NT2/D1 (cell line): ENCODE results near the gene CHRM1.
"Not testable (repeated sequence)": the region's sequence is repeated elsewhere in the genome, so short reads cannot be mapped to it uniquely, and the experiment has no call there.

ENCODE experiments used
- DNase-seq: peaks from one replicate; pipeline ENCODE4 v3.0.0-alpha.2; 2011; ENCODE audit warnings: low read depth, low spot score
- H3K27me3 ChIP-seq: 2 replicates; pipeline ENCODE4 v1.6.0; 2011; ENCODE audit warnings: mild to moderate bottlenecking; ENCODE audit not compliant: insufficient read length, insufficient read depth
- H3K36me3 ChIP-seq: 2 replicates; pipeline ENCODE4 v1.6.1; 2011; ENCODE audit warnings: mild to moderate bottlenecking, low read length, mixed read lengths; ENCODE audit not compliant: insufficient read depth, insufficient read length
- H3K4me1 ChIP-seq: 2 replicates; pipeline ENCODE4 v1.5.1; 2011; ENCODE audit not compliant: insufficient read depth, insufficient read length
- H3K4me3 ChIP-seq: 2 replicates; pipeline ENCODE4 v1.5.1; 2011; ENCODE audit warnings: low read depth; ENCODE audit not compliant: insufficient read length
- H3K9ac ChIP-seq: 2 replicates; pipeline ENCODE4 v1.6.0; 2011; ENCODE audit warnings: low read depth; ENCODE audit not compliant: insufficient read length
- H3K9me3 ChIP-seq: 2 replicates; pipeline ENCODE4 v1.5.1; 2011; ENCODE audit warnings: mild to moderate bottlenecking, low read length; ENCODE audit not compliant: insufficient read depth
- SUZ12 ChIP-seq: IDR thresholded peaks from 2 replicates; pipeline ENCODE4 v1.6.1; 2011; ENCODE audit not compliant: insufficient read length, insufficient read depth; ENCODE audit errors: extremely low read depth
- YY1 ChIP-seq: IDR thresholded peaks from 2 replicates; pipeline ENCODE4 v1.6.1; 2011; ENCODE audit not compliant: insufficient read length, insufficient read depth
- ZNF274 ChIP-seq: IDR thresholded peaks from 2 replicates; pipeline ENCODE4 v1.6.1; 2011; ENCODE audit warnings: mild to moderate bottlenecking, low read depth, low read length

Gene CHRM1

DNA sequence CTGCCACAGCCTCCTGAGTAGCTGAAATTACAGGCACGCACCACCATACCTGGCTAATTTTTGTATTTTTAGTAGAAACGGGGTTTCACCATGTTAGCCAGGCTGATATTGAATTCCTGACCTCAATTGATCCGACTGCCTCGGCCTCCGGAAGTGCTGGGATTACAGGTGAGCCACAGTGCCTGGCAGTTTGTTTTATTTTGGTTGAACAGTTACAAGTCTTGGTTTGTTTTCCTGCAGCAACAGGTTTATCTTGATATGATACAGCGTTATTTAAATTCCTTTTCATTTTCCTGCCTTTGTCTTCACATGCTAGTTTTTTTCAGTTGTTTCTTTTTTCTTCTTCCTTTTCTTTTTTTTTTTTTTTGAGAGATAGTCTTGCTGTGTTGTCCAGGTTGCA is 44.5 kb downstream of the CHRM1 start:
- H3K4me3 ChIP-seq, result no peak overlapping the region
- no peak for TF ChIP-seq ZNF274
- H3K4me1 ChIP-seq, result peaks cover 7% of the 10 kb centered on the region
- no peak for DNase-seq
- no peaks in the 10 kb centered on the region for H3K27me3 ChIP-seq
- no peak overlapping the region for H3K9ac ChIP-seq
- no peaks in the 10 kb centered on the region for H3K9me3 ChIP-seq
- peaks cover 83% of the 10 kb centered on the region for H3K36me3 ChIP-seq

DNA sequence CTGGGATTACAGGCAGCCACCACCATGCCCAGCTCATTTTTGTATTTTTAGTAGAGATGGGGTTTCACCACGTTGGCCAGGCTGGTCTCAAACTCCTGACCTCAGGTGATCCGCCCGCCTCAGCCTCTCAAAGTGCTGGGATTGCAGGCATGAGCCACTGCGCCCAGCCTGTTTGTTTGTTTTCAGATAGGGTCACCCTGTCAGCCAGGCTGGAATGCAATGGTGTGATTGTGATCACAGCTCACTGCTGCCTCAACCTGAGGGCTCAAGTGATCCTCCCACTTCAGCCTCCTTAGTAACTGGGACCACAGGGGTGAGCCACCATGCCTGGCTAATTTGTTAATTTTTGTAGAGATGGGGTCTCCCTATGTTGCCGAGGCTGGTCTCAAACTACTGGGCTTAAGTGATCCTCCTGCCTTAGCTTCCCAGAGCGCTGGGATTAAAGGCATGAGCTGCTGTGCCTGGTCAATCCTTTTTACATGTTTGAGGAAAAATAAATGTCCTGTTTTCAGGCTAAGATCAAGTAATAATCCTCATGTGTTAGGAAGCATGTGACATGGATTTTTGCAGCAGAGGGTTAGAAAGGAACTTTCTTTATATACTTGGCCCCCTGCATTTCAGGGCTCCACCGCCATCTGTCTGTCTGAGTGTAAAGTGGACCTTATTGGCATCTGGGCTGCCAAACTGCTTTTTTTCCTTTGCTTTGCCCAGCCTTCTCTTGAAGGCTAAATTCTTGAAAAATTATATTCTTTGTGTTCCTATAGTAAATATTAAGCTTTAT is 45.3 kb downstream of the CHRM1 start:
- Histone ChIP-seq H3K4me1 (peaks cover 7% of the 10 kb centered on the region), H3K9me3 (no peaks in the 10 kb centered on the region), H3K36me3 (peaks cover 86% of the 10 kb centered on the region), H3K9ac (no peak overlapping the region), H3K4me3 (no peak overlapping the region), H3K27me3 (no peaks in the 10 kb centered on the region)
- no peak for DNase-seq
- no peak for TF ChIP-seq SUZ12

DNA sequence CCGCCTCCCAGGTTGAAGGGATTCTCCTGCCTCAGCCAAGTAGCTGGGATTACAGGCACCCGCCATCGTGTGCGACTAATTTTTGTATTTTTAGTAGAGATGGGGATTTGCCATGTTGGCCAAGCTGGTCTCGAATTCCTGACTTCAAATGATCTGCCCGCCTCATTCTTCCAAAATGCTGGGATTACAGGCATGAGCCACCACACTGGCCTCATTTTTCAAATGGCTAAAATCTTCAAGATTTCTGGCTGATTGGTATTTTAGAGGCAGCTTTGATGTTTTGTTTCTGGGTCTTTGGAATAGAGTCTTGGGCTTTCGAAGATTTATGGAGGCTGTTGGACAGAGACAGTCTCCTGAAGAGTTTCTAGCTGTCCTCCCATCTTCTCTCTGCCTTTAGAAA is 46.3 kb downstream of the CHRM1 start:
- TF ChIP-seq ZNF274, result no peak
- TF ChIP-seq YY1, result no peak
- TF ChIP-seq SUZ12, result no peak
- DNase-seq, result no peak
- peaks cover 90% of the 10 kb centered on the region for H3K36me3 ChIP-seq

DNA sequence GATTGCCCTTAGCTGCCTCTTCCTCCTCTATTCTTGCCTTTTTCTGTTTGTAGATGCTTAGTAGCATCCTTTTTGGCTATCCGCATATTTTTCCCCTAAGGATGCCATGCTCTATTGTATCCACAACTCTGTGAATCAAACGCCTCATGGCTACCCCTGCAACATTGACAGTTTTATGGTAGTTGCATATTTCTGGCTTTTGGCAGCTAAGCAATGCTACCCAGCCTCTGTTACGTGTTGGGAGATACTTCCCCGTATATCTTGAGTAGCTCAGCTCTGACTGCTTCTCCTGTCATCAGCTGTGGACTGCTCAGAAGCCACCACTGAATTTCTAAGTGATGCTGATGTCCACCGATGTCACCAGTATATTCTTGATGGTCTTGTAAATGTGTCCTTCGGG is 55.5 kb downstream of the CHRM1 start:
- Histone ChIP-seq H3K4me1 (peaks cover 12% of the 10 kb centered on the region), H3K27me3 (no peaks in the 10 kb centered on the region), H3K36me3 (peaks cover 70% of the 10 kb centered on the region), H3K4me3 (no peak overlapping the region), H3K9ac (no peak overlapping the region), H3K9me3 (no peaks in the 10 kb centered on the region)
- TF ChIP-seq ZNF274 (no peak), YY1 (no peak), SUZ12 (no peak)
- DNase-seq, result no peak

More for the DNA sequence above, 46.3 kb downstream of the CHRM1 start:
- no peak overlapping the region for H3K4me3 ChIP-seq
- no peaks in the 10 kb centered on the region for H3K9me3 ChIP-seq
- H3K4me1 ChIP-seq, result peaks cover 5% of the 10 kb centered on the region
- no peaks in the 10 kb centered on the region for H3K27me3 ChIP-seq
- no peak overlapping the region for H3K9ac ChIP-seq

DNA sequence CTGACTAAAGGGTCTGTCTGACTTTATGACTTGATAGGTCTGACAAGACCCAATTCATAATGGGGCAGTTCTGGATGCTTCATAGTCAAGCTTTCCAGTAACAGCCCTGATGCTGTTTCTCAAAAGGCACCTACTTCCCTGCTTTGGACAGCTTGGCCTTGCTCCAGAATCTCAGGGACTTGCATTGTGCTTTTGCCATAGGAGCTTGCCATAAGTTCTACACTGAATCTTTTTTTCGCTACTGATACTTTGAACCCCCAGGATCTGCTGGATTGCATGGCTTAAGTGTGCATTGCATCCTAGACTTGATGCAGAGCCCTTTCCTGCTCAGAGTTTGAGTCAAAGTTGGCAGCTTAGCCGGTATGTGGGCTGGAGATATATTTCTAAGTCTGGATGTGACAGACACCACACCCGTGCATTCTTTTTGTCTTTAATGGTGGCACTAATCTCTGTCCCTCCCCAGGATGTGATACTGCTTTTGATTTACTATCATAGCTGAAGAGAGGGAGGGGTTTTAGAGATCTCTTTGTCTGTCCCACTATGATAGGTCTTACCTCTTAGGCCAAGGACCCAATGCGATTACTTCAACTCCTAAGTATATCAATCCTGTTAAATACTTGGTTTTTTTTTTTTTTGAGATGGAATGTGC is 57.4 kb downstream of the CHRM1 start:
- no peaks in the 10 kb centered on the region for H3K9me3 ChIP-seq
- H3K9ac ChIP-seq, result no peak overlapping the region

GRCh38 chr11:62861564-62862192 is 59.5 kb downstream of the CHRM1 start:
- H3K9me3 ChIP-seq, DNase-seq, H3K4me3 ChIP-seq, H3K27me3 ChIP-seq: not testable (repeated sequence)
- Histone ChIP-seq H3K9ac (peak overlapping the region; percentile 59), H3K4me1 (peaks cover 12% of the 10 kb centered on the region), H3K36me3 (peaks cover 60% of the 10 kb centered on the region)

More for the DNA sequence above, 57.4 kb downstream of the CHRM1 start:
- TF ChIP-seq SUZ12, result no peak
- no peak for TF ChIP-seq YY1
- TF ChIP-seq ZNF274, result no peak
- Histone ChIP-seq H3K4me3 (no peak overlapping the region), H3K36me3 (peaks cover 72% of the 10 kb centered on the region), H3K27me3 (no peaks in the 10 kb centered on the region), H3K4me1 (peaks cover 12% of the 10 kb centered on the region)
- no peak for DNase-seq

- H3K4me3 ChIP-seq, result no peak overlapping the region
- H3K36me3 ChIP-seq, result peaks cover 53% of the 10 kb centered on the region
- peak overlapping the region; percentile 59 for H3K9ac ChIP-seq
- H3K4me1 ChIP-seq, result peaks cover 12% of the 10 kb centered on the region
- DNase-seq, result no peak
- no peak for TF ChIP-seq ZNF274
- TF ChIP-seq YY1, result no peak
- TF ChIP-seq SUZ12, result no peak
- H3K9me3 ChIP-seq, result no peaks in the 10 kb centered on the region
- no peaks in the 10 kb centered on the region for H3K27me3 ChIP-seq
Observed at GRCh38 chr11:62860835-62861563, 60.2 kb downstream of the CHRM1 start.

DNA sequence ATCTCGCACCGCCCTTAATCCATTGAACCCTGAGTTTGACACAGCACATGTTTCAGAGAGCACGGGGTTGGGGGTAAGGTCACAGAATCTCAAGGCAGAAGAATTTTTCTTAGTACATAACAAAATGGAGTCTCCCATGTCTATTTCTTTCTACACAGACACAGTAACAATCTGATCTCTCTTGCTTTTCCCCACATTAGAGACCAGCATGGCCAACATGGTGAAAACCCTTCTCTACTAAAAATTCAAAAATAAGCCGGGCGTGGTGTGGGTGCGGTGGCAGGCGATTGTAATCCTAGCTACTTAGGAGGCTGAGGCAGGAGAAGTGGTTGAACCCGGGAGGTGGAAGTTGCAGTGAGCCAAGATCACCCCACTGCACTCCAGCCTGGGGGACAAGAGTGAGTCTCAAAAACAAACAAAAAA is 61.9 kb downstream of the CHRM1 start:
- Histone ChIP-seq H3K36me3 (peaks cover 53% of the 10 kb centered on the region), H3K4me1 (peaks cover 12% of the 10 kb centered on the region), H3K9ac (peak overlapping the region; percentile 53)
- not testable (repeated sequence) for H3K9me3 ChIP-seq, DNase-seq, H3K27me3 ChIP-seq, H3K4me3 ChIP-seq
